Hematopoietic multipotent progenitor cell (in vitro differentiated cells): ENCODE data around the gene BLOC1S4. TPM values are rescaled to one million over a fixed set of nuclear protein-coding genes. Genes with fewer than 3 reads are reported as not detected.

Source experiments
- DNase-seq, 3 donors: peaks; one replicate each; pipeline ENCODE4 v3.0.0-alpha.2; 2011 to 2015; ENCODE audit warnings: low read depth in 2 of 3, low spot score in 2 of 3
- total RNA-seq: library from RNA; depleted of rRNA; stranded (reverse); fragments of >200 nt; gene quantifications from one replicate; pipeline ENCODE4 v1.2.3, GENCODE V29; 2012

Gene BLOC1S4
- total RNA-seq, 1 donor: 22.9 TPM

DNA sequence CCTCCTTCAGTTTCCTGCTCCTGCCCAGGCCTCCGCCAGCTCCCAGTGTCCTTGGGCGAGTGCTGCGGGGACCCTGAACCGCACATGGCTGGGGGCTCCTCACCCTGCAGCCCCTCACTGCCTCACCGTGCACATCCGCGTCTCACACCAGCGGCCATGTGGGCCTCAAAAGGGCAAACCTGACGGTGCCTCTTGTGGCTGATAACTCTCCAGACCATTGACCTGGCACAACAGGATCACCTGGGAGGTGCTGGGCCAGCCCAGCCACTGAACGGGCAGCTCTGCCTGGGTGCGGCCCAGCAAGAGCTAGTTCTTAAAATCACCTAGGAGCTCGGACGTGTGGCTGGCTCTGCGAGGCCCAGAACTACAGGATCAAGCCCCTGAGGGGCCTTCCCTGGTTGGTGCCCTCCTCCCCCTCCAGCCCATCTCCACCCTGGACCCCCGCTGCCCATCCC is 26.4 kb upstream of the BLOC1S4 start:
- DNase-seq: no peak

DNA sequence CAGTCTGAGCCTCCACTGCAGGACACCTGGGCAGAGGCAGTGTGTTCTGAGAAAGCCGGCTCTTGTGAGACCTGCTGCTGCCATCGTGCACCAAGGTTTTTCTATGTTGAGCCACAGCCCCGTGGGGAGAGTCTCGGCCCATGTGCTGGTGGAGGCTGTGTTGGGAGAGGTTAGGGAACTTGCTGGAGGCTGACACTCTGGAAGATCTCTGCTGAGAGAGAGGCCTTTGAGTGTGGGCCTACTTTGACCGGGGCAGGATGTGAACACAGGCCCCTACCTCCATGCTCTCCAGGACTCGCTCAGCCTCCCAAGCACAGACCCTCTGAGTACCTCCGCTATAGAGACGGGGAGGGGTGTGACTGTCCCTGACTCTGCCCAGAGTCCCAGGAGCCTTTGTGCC is 23.6 kb upstream of the BLOC1S4 start:
- DNase-seq: no peak

- no peak for DNase-seq
Observed at GRCh38 chr4:6692806-6693205, 23.2 kb upstream of the BLOC1S4 start.

GRCh38 chr4:6693231-6694176 is 22.5 kb upstream of the BLOC1S4 start, which contains the start of gene S100P:
Gene S100P (plus strand): TSS chr4:6693878. CDS start chr4:6693933, 55 bp downstream.
- DNase-seq: no peak

DNA sequence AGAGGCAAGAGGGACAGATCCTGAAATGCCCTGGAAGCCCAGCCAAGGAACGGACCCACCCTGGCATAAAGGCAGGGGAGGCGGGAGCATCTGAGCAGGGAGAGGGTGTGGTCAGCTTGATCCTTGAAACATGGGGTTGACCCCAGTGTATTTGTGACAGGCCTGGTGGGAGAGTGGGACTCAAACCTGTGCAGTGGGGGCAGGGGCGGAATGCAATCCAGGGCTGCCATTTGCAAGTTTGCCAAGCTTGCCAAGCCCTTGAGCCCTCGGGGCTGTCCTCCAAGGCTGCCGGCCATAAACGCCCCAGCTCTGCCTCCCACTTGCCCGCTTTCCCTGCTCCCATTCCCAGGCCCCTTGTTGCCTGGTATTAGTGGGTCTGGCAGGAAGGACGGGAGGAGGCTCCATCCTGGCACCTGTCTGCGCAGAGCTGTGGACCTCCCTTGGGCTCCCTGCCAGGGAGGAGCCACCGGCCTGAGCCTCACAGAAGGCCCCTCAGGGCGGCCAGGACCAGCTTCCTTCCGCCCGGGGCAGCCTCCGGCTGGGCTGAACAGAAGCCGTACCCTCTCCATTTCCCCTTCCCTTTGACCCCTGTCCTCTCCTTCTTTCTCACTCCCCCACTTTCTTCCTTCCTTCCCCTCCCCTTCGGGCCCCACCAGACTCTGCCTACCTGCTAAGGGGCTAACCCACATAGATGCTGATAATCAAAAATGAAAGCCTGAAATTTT is 21.6 kb upstream of the BLOC1S4 start:
- DNase-seq: no peak

DNA sequence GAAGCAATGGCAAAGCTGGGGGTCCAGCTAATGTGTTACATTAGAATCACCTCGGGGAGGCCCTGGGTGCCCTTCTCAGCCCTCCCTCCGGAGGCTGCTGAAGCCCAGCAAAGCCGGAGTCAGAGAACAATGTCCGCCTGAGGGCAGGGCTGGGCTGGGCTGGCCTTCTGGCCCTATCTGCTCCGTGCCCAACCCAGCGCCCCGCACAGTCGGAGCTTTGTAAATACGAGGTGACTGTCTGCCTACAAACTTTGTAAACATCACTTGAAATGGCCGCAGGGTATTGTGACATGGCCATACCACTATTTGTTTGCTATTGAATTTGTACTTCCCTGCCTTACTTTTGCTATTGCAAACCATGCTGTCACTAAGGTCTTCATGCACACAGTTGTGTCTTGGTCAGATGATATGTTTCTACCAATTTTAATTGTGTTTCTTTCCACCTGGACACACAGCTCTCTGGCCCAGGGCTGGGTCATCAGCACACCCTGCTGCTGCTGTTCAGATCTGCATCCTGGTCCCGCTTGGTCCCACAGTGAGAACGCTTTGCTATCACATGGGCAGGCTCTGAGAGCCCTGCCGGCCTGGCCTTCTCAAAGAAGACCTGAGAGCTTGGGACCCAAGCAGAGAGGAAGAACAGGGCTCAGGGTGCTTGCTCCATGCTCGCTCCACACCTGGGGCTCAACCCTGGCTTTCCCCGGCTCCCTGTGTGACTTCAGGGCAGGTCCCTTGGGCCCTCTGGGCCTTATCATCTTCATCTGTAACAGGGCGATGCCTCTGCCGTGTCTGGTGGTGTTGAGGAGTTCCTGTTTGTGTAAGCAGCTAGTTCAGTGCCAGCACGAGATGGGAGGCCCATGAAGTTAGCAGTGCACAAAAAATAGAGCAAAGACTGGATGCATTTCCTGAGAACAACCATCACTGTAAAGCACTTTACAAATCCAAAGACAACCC is 20.0 kb upstream of the BLOC1S4 start:
- DNase-seq: peak in 1 of 3 donors; percentile 30

- no peak for DNase-seq
Observed at GRCh38 chr4:6696611-6697010, 19.4 kb upstream of the BLOC1S4 start.

DNA sequence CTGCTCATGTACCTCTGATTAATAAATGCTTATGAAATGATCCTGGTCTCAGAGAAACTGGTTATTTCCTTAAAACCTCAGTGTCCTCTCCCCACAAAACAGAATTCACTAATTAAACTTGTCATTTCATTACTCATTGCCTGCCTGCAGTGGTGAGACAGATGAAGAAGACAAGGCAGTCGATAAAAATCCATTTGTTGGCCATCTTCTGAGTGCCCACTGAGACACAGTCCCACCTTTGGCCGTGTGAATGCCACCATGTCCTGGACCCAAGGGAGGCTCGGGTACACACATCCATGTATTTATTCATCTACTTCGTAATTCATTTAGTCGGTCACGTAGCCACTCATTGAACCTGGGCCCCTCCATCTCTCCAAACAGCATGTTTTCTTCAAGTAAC is 18.8 kb upstream of the BLOC1S4 start:
- no peak for DNase-seq

DNA sequence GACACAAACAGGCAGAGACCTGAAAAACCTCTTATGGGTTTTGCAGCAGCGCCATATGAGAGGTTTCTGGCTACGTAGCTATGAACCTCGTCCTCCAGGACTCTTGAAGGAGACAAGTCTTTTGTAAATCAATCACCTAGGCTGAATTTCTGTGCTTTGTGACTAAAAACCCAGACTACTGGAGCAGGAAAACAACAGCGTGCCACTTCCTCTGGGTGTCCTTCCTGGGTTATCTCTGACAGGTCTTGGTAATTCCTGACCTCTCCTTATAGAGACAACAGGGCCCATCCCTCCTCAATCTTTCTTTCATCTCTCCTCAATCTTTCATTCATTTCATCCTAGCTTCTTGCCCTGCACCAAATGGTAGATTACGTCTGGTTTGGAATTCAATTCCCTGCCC is 16.6 kb upstream of the BLOC1S4 start:
- DNase-seq: no peak

DNA sequence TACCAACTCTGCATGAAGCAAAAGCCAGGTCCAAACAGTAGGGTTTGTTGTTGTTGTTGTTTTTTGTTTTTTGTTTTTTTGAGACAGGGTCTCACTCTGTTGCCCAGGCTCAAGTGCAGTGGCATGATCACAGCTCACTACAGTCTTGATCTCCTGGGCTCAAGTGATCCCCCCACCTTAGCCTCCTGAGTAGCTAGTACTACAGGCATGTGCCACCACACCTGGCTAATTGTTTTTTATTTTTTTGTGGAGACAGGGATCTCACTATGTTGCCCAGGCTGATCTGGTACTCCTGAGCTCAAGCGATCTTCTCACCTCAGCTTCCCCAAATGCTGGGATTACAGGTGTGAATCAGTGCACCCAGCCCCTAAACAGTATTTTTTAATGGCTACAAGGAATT is 16.1 kb upstream of the BLOC1S4 start:
- no peak for DNase-seq

DNA sequence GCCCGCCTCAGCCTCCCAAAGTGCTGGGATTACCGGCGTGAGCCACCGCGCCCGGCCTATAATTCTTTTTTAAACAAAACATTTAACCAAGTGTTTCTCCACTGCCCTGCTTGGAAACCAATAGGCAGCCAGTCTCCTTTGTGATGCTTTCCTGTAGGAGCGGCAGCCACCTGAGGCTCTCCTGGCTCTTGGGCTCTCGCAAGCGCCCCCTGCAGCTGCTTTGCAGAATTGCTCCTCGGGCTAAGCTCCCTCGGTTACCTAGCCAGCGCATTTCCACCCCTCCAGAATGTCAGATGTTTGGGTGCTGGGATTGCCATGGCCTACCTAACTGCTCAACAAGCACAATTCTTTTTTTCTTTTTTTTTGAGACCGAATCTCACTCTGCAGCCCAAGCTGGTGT is 14.6 kb upstream of the BLOC1S4 start:
- no peak for DNase-seq

DNA sequence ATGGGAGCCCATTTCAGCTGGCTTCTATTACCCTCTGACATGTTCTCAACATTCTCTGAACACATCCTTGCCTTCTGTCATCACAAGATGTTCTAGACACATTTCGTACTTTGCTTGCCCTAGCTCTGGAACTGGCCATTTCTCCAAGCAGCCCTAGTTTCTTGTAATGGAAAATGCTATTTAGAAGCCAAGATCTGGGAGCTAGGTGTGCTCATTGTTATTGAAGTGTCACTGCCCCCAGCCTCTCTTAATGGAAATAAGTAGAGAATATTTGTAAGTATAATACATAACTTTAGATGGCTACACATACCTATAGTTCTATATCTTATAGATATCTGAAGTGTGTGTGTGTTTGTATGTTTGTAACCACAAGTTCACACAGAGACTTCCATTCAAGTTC is 13.2 kb upstream of the BLOC1S4 start:
- DNase-seq: no peak

DNA sequence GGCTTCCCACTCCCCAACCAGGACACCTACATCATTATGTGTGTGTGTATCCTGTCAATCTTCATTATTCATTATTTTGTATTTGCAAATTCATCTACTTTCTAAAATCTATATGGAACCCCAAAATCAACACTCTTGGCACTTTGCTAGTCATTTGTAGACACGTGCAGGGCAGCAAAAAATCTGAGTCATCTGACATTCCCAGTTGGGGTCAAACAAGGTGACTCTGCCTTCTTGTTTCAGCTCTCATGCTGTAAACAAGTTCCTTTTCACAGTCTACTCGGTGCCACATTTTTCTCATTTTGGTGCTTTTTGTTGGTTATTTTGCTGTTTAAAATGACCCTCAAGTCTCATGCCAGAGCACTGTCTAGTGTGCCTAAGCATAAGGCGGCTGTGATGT is 12.2 kb upstream of the BLOC1S4 start:
- no peak for DNase-seq

DNA sequence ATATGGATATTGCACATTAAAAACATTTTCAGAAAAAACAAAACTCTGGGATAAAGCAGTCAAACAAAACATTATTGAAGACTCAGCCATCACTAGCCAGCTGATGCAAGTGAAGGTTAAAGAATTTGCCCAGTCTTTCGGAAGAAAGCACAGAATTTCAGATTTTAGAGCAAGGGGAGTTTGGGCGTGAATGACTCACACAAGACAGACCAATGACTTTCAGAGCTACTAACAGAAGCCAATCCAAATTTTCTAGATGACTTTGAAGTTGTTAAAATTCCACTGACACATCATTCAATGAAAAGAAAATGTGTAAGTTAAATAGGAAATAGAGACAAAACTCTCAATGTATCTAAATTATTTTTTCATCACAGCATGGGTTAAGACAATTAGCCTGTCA is 10.3 kb upstream of the BLOC1S4 start:
- DNase-seq: no peak

GRCh38 chr4:6706173-6706572 is 9.8 kb upstream of the BLOC1S4 start:
- no peak for DNase-seq

DNA sequence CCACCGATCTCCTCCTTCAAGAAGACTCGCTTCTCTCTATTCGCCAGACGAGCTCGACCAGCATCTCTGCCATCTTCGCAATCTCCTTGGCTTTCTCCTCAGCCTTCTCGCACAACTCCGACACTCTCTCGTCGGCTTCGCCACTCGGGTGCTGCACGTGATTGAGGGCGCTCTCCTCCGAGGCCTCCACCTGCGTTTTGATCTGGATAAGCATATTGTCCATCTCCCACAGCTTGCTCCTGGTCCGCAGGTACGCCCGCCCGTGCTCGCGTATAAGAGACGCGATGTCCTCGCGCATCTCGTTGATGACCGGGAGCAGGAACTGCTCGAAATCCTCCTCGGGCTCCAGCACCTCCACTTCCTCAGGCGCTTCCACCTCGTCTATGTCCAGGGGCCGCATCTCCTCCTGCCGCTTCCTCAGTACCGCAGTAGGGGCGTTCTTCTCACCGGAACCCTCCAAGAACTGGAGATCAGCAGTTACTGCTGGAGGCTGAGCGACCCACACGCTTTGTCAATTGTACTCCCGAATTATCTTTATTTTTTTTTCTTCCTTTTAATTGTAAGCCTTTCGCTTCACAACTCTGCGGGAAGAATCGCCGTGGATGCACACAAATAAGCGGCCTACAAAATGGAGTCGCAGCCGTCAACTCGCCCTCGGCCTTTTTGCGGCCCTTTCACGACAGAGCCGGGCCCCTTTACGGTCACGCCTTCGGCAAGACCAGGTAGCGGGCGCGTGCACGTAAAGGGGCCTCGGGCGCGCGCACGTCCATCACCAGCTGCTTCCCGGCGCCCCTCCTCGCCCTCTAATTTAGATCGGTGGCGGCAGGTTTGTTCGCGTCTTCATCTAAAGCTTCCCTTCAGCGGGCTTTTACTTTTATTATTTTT is 6.5 kb upstream of the BLOC1S4 start, which contains the start of gene MRFAP1L1:
Gene MRFAP1L1, minus strand, starts transcription at position 636 of the 885 bp plus-strand sequence. Its CDS starts 236 bp downstream, at position 400.
- DNase-seq: peak; percentile 85 to 98 (median 97)

DNA sequence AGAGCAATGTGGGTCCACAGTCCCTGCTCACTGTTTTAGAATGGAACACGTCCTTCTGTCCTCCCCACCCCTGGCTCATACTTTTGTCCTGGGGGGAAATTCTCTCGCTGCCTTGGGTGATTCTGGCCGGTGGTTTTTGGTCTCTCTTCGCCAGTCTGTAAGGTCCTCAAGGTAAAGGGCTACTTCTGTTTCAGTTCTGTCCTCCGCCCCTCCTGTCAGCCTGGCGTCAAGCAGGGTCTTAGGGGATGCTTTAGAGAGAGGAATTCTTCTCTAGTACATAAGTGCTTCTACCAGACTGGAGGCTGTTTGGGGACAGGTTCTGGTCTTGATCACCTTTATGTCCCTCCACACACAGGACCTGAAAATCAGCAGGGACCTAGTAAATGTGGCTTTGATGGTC is 5.7 kb upstream of the BLOC1S4 start:
- DNase-seq: no peak

- peak in 1 of 3 donors; percentile 24 for DNase-seq
Observed at GRCh38 chr4:6710996-6711395, 5.0 kb upstream of the BLOC1S4 start.

- no peak for DNase-seq
Observed at GRCh38 chr4:6714954-6715353, 1.0 kb upstream of the BLOC1S4 start.

- DNase-seq: no peak
Observed at GRCh38 chr4:6715704-6716017, 313 bp upstream of the BLOC1S4 start.
